ENCODE measurements around the gene RASGEF1B. TPM values are rescaled to one million over a fixed set of nuclear protein-coding genes. Genes with fewer than 3 reads are reported as not detected.

Gene RASGEF1B
- total and polyA plus RNA-seq, 2 experiments from 2014 or later, result 2.9 to 4.6 TPM

DNA sequence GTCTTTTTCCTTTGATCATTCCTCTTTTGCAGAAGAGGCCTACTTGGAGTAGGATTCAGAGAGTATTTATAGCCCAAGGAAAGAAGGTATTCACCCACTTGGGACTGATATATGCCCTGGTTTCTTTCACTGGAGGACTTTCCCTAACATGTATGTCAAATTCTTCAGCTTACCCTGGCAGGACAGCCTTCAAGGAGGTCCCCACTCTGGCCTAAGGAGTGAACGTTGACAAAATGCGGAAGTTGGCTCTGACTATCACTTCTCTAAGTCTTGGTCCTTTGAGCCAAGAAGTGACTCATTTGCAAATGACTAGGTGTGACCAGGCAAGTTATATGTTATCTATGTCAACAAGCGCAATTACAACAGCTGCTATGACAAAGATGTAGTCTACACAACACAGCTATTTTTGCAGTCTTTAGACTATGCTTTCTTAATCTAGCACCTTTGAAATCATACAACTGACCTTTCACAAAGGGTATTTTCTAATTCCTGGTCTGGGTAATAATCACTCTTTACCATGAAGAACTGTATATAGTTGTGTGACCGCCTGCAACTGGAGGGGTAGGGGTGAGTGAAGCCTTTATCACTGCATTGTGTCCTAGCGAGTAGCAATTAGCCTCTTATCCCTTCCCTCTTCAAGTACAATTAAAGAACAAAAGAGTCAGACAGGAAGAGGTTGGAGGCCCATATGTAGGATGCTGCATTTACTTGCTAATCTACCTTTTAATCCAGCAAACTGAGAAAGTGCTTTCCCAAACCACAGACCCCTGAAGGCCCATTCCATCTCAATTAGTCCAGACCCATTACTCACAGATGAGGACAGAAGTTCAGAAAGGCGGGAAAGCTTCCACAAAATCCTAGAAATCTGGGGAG lies 50.1 kb downstream of the RASGEF1B start:
- no peak for TF ChIP-seq CTCF (IDR thresholded peaks at IDR 0.05; ENCODE audit: low read depth, low read length)
- H3K4me1 ChIP-seq (ENCODE audit: low read depth), result peaks cover 5% of the 10 kb centered on the region
- H3K9me3 ChIP-seq (ENCODE audit: low read depth), result no peaks in the 10 kb centered on the region
- no peak overlapping the region for H3K27ac ChIP-seq
- H3K36me3 ChIP-seq, result no peaks in the 10 kb centered on the region
- DNase-seq (ENCODE audit: low read depth in 1 of 2, low spot score in 1 of 2), result peak in 1 of 2 donors; percentile 68
- no peak overlapping the region for H3K4me3 ChIP-seq
- no peaks in the 10 kb centered on the region for H3K27me3 ChIP-seq

- H3K27ac ChIP-seq, result no peak overlapping the region
- no peak overlapping the region for H3K4me3 ChIP-seq
- H3K36me3 ChIP-seq, result no peaks in the 10 kb centered on the region
- no peaks in the 10 kb centered on the region for H3K9me3 ChIP-seq (ENCODE audit: low read depth)
- H3K27me3 ChIP-seq, result no peaks in the 10 kb centered on the region
- peaks cover 5% of the 10 kb centered on the region for H3K4me1 ChIP-seq (ENCODE audit: low read depth)
- no peak for TF ChIP-seq CTCF (IDR thresholded peaks at IDR 0.05; ENCODE audit: low read depth, low read length)
- no peak for DNase-seq (ENCODE audit: low read depth in 1 of 2, low spot score in 1 of 2)
These were observed 53.1 kb downstream of the RASGEF1B start for GRCh38 chr4:81418572-81418971.

DNA sequence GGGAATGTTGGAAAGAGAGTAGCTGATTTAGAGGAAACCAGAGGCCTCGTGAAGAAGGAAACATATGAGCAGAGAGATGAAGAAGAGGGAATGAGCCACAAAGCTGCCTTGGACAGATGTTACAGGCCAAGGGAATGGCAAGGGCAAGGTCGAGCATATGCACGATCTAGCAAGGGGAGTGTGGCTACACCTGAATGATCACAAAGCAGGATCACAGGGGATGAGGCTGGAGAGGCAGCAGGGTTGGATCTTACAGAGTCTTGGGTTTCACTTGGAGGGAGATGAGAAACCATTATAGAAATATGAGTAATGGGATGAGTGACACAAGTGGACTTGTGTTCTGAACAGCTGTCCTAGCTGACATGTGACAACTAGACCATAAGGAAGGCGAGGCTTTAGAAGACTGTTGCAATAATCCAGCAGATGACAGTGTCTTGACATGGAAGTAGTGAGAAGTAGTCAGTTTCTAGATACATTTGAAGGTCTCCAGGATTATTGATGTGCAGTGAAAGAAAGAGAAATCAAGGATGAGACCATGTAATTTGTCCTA lies 58.7 kb downstream of the RASGEF1B start:
- no peaks in the 10 kb centered on the region for H3K36me3 ChIP-seq
- no peak overlapping the region for H3K4me3 ChIP-seq
- H3K27me3 ChIP-seq, result no peaks in the 10 kb centered on the region
- TF ChIP-seq CTCF (IDR thresholded peaks at IDR 0.05; ENCODE audit: low read depth, low read length), result no peak
- H3K4me1 ChIP-seq (ENCODE audit: low read depth), result no peaks in the 10 kb centered on the region
- DNase-seq (ENCODE audit: low read depth in 1 of 2, low spot score in 1 of 2), result no peak
- H3K27ac ChIP-seq, result no peak overlapping the region
- no peaks in the 10 kb centered on the region for H3K9me3 ChIP-seq (ENCODE audit: low read depth)

- TF ChIP-seq CTCF (IDR thresholded peaks at IDR 0.05; ENCODE audit: low read depth, low read length), result no peak
- Histone ChIP-seq H3K4me1 (ENCODE audit: low read depth) (no peaks in the 10 kb centered on the region), H3K27me3 (no peaks in the 10 kb centered on the region), H3K36me3 (no peaks in the 10 kb centered on the region), H3K9me3 (ENCODE audit: low read depth) (no peaks in the 10 kb centered on the region), H3K27ac (no peak overlapping the region), H3K4me3 (no peak overlapping the region)
- DNase-seq (ENCODE audit: low read depth in 1 of 2, low spot score in 1 of 2), result no peak
These were observed 61.0 kb downstream of the RASGEF1B start for GRCh38 chr4:81410680-81411079.

DNA sequence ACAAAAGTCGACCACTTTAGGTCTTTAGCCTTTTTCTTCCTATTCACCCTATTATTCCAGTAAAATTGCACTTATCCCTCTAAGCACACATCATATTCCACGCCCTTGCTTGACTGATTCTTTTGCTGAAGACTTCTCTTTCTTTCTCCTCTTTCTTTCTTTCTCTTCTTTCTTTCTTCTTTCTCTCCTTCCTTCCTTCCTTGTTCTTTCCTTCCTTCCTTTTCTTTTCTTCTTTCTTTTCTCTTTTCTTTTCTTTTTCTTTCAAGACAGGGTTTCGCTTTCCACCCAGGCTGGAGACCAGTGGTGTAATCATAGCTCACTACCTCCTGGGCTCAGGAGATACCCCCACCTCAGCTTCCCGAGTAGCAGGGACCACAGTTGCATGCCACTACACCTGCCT lies 61.9 kb downstream of the RASGEF1B start:
- H3K9me3 ChIP-seq (ENCODE audit: low read depth), result no peaks in the 10 kb centered on the region
- no peak for TF ChIP-seq CTCF (IDR thresholded peaks at IDR 0.05; ENCODE audit: low read depth, low read length)
- H3K4me1 ChIP-seq (ENCODE audit: low read depth), result no peaks in the 10 kb centered on the region
- no peaks in the 10 kb centered on the region for H3K27me3 ChIP-seq
- DNase-seq (ENCODE audit: low read depth in 1 of 2, low spot score in 1 of 2), result no peak
- no peak overlapping the region for H3K27ac ChIP-seq
- H3K4me3 ChIP-seq, result no peak overlapping the region
- H3K36me3 ChIP-seq, result no peaks in the 10 kb centered on the region

Data from cardiac muscle cell (in vitro differentiated cells and primary cell).